ENCODE data around the gene SYNDIG1. TPM values are rescaled to one million over a fixed set of nuclear protein-coding genes. Genes with fewer than 3 reads are reported as not detected.

The SYNDIG1 gene
- total and polyA plus RNA-seq, 9 of the 15 experiments (the other 6 are each of a cell fraction or from before 2014, with no cell fraction given): not detected

DNA sequence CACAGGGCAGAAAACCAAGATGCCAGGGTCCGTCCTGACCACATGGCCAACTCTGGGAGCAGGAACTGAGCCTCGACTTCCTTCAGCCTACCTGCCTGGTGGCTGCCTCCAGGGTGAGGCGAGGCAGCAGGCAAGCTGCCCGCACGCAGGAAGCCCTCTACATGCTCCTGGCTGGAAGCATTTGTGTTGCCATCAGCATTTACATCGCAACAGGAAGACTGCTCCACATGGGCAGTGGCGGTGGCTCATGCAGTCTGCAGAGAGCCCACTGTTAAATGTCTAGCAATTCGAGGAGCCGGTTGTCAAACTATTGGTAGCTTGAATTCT, 233.8 kb downstream of the SYNDIG1 start:
- ChIA-PET POLR2A (no interaction called here), CTCF (ENCODE audit: low intra/inter-chr PET ratio) (no interaction called here)
- FAIRE-seq (no peak), ATAC-seq (no peak), DNase-seq (ENCODE audit: extremely low read depth in 1 of 4, low spot score in 3 of 4) (no peak)
- Histone ChIP-seq H2AFZ (ENCODE audit: low read depth, low read length) (no peak overlapping the region), H3K36me3 (ENCODE audit: control insufficient read depth, insufficient read depth, low read length) (no peaks in the 10 kb centered on the region), H3K9me3 (replicated peaks; ENCODE audit: control insufficient read depth, insufficient read depth, low read depth, low read length) (no peaks in the 10 kb centered on the region), H3K4me2 (ENCODE audit: insufficient read depth, low read length) (no peak overlapping the region), H3K4me1 (replicated peaks in 1 of 2; ENCODE audit: control insufficient read depth in 2 of 2, insufficient read depth in 2 of 2, low read length in 2 of 2) (no peaks in the 10 kb centered on the region), H3K9ac (ENCODE audit: insufficient read depth in 1 of 2, low read depth in 2 of 2, low read length in 2 of 2) (no peak overlapping the region), H3K4me3 (no peak overlapping the region), H3K9me1 (ENCODE audit: control insufficient read depth, insufficient read depth, low read length) (no peaks in the 10 kb centered on the region), H3K27ac (ENCODE audit: extremely low read depth, low read depth, low read length) (no peak overlapping the region), H3K79me2 (ENCODE audit: control insufficient read depth, insufficient read depth, low read length) (no peaks in the 10 kb centered on the region), H3K27me3 (ENCODE audit: control insufficient read depth in 2 of 2, insufficient read depth in 2 of 2, low read length in 2 of 2) (no peaks in the 10 kb centered on the region; a peak in 1 of 5 replicates), H4K20me1 (replicated peaks; ENCODE audit: control insufficient read depth, insufficient read depth, low read length) (no peaks in the 10 kb centered on the region)
- intact Hi-C loops (cut with micrococcal nuclease): no loop called here
- BruUV-seq (replicated peaks): no TSS peak
- in situ Hi-C loops (cut with MboI): no loop called here
- TF ChIP-seq PYGO2 (tag; IDR thresholded peaks at IDR 0.05) (no peak), SP2 (IDR thresholded peaks at IDR 0.05; ENCODE audit: extremely low read depth, low read depth, low read length, poor library complexity, severe bottlenecking) (no peak), BCOR (IDR thresholded peaks at IDR 0.05) (no peak), TCF7L2 (IDR thresholded peaks at IDR 0.05; ENCODE audit: low read depth, low read length) (no peak), HMG20A (CRISPR knock-in tag; conservative IDR thresholded peaks at IDR 0.05) (no peak), MEIS2 (IDR thresholded peaks at IDR 0.05; ENCODE audit: partially characterized antibody) (no peak), ERF (CRISPR knock-in tag; IDR thresholded peaks at IDR 0.05) (no peak), TOE1 (IDR thresholded peaks at IDR 0.05; ENCODE audit: borderline replicate concordance) (no peak), TOE1 (CRISPR knock-in tag; IDR thresholded peaks at IDR 0.05; ENCODE audit: borderline replicate concordance, low read depth) (no peak), ZNF76 (CRISPR knock-in tag; IDR thresholded peaks at IDR 0.05; ENCODE audit: borderline replicate concordance) (no peak), ZNF445 (CRISPR knock-in tag; IDR thresholded peaks at IDR 0.05; ENCODE audit: low read depth) (no peak)
- 0% methylated on average over 7 of the region's 9 CpGs for WGBS (ENCODE audit: insufficient coverage, low coverage, missing lambda C conversion rate)
